ENCODE measurements around the gene ZMAT2. TPM values are rescaled to one million over a fixed set of nuclear protein-coding genes. Genes with fewer than 3 reads are reported as not detected.

The ZMAT2 gene
- 79.9 to 111 TPM (median 84.2 TPM) in 5 replicates for total RNA-seq (2022; extraction: Qiagen RNA extraction)

DNA sequence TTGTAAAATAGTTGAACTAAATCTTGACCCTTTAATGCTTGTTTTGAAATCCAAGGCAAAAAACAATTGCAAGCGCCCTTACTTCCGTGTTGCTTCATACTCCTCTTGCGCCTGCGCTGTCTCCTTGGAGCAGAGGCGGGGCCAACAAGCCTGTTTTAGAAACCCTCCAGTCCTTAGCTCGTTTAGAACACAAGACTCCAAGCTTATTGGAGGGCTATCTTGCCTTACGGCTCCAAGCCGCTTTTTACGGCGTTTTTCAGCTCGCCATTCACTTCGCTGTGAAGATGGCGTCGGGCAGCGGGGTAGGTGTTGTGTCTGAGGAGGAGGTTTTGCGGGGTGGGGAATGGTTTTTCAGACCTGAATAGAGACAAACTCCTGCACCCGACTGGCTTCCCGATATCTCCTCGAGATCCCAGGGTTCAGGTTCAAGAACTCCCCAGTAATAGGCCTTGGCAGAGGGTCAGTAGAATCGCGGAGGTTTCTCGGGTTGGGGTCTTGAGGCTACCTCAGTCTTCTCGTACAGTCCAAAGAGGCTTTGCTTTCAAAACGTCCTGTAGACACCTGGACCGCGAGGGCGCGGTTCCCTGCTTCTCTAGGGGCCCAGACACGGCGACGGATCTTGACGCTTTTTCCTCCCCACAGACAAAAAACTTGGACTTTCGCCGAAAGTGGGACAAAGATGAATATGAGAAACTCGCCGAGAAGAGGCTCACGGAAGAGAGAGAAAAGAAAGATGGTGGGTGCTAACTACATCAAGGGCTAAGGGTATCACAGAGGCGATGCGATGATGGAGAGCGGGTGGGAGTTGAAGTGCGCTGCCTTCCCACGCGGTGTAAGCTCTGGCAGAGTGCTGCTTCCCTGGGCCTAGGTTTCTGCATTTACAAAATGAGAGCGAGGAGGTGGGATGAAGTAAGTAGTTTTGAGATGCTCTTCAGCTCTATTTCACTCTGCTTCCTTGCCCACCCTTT lies at the start of gene ZMAT2:
Gene ZMAT2, plus strand, starts transcription at position 271 of the 968 bp plus-strand sequence. Its CDS starts 14 bp downstream, at position 285.

GRCh38 chr5:140664359-140665119 lies 35.7 kb upstream of the ZMAT2 start, which contains the start of gene WDR55:
Gene WDR55 (plus strand): TSS chr5:140664904. CDS start chr5:140664913, 9 bp downstream.

DNA sequence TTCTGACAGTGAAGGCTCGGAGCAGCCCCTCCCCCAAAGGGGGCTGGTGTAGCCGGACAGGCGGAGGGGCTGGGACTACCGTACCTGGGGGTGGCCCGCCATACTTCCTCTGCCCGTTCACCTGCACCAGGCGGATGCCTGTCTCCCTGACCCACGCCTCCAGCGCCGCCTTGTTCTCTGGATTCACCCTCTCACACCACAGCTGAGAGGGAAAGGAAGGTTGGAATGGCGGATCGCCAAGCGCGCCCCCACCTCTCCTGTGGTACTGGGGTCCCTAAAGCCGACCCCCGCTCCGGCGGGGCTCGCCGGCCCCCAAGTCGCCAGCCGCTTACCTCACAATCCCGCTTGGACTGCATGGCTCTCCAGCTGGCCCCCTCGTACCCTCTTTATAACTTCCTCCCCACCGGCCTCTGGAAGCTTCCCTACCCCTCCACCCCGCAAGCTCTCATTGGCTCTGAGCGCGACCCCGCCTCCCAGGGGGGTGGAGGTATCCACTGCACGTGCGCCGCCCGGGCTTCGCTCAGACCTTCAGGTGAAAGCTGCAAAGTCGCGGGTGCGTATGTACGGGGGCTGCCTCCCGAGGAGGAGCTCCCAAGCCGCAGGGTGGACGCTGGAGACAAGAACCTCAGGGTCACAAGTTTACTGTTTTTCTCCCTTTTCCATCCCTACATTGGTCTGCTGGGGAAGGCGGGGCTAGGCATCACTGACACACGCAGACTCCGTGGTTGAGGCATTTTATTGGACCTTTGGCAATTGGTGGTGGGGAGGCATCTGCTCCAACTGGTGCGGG lies 26.9 kb upstream of the ZMAT2 start, which contains the start of gene DND1:
Gene DND1, minus strand, starts transcription at position 390 of the 790 bp plus-strand sequence. Its CDS starts 34 bp downstream, at position 356.

GRCh38 chr5:140690941-140691924 lies 9.0 kb upstream of the ZMAT2 start, which contains the start of the genes HARS1 and HARS2:
Gene HARS1 (minus strand): TSS chr5:140691370. CDS start chr5:140691304, 66 bp downstream.
Gene HARS2 (plus strand): TSS chr5:140691455. CDS start chr5:140691649, 194 bp downstream.

Other genes starting within 250 kb of the ZMAT2 start
- 0.39 to 3.0 TPM (median 1.8 TPM) in 5 replicates for gene EIF4EBP3, start 152.8 kb upstream of the ZMAT2 start, total RNA-seq (2022; extraction: Qiagen RNA extraction)
- 32.5 to 53.2 TPM (median 46.8 TPM) in 5 replicates for gene SRA1, start 143.0 kb upstream of the ZMAT2 start, total RNA-seq (2022; extraction: Qiagen RNA extraction)
- 5.3 to 7.1 TPM (median 6.4 TPM) in 5 replicates for gene APBB3, start 135.8 kb upstream of the ZMAT2 start, total RNA-seq (2022; extraction: Qiagen RNA extraction)
- gene SLC35A4, start 135.6 kb upstream of the ZMAT2 start, total RNA-seq (2022; extraction: Qiagen RNA extraction): 73.1 to 91.2 TPM (median 80.5 TPM) in 5 replicates
- 3.3 to 4.5 TPM (median 4.1 TPM) in 5 replicates for gene CD14, start 67.3 kb upstream of the ZMAT2 start, total RNA-seq (2022; extraction: Qiagen RNA extraction)
- gene TMCO6, start 61.0 kb upstream of the ZMAT2 start, total RNA-seq (2022; extraction: Qiagen RNA extraction): 9.2 to 12.7 TPM (median 12.2 TPM) in 5 replicates
- 84.6 to 130 TPM (median 123 TPM) in 5 replicates for gene NDUFA2, start 52.8 kb upstream of the ZMAT2 start, total RNA-seq (2022; extraction: Qiagen RNA extraction)
- gene IK, start 52.6 kb upstream of the ZMAT2 start, total RNA-seq (2022; extraction: Qiagen RNA extraction): 84.3 to 119 TPM (median 87.4 TPM) in 5 replicates
- 27.2 to 34.7 TPM (median 29.0 TPM) in 5 replicates for gene WDR55, start 35.5 kb upstream of the ZMAT2 start, total RNA-seq (2022; extraction: Qiagen RNA extraction)
- 0.47 to 0.94 TPM (median 0.70 TPM) in 5 replicates for gene DND1, start 26.9 kb upstream of the ZMAT2 start, total RNA-seq (2022; extraction: Qiagen RNA extraction)
- gene HARS1, start 9.1 kb upstream of the ZMAT2 start, total RNA-seq (2022; extraction: Qiagen RNA extraction): 73.7 to 90.7 TPM (median 77.1 TPM) in 5 replicates
- gene HARS2, start 9.0 kb upstream of the ZMAT2 start, total RNA-seq (2022; extraction: Qiagen RNA extraction): 34.4 to 44.5 TPM (median 36.9 TPM) in 5 replicates
- gene PCDHA1, start 85.7 kb downstream of the ZMAT2 start, total RNA-seq (2022; extraction: Qiagen RNA extraction): 0.14 to 0.29 TPM (median 0.23 TPM) in 5 replicates
- 0.06 to 0.08 TPM (median 0.06 TPM) in 3 of 5 replicates, not detected in the others for gene PCDHA2, start 94.4 kb downstream of the ZMAT2 start, total RNA-seq (2022; extraction: Qiagen RNA extraction)
- 0.66 to 1.0 TPM (median 0.82 TPM) in 5 replicates for gene PCDHA3, start 100.6 kb downstream of the ZMAT2 start, total RNA-seq (2022; extraction: Qiagen RNA extraction)
- 1.1 to 1.9 TPM (median 1.9 TPM) in 5 replicates for gene PCDHA4, start 106.6 kb downstream of the ZMAT2 start, total RNA-seq (2022; extraction: Qiagen RNA extraction)
- gene PCDHA5, start 121.2 kb downstream of the ZMAT2 start, total RNA-seq (2022; extraction: Qiagen RNA extraction): 0.70 to 1.1 TPM (median 0.76 TPM) in 5 replicates
- gene PCDHA6, start 127.5 kb downstream of the ZMAT2 start, total RNA-seq (2022; extraction: Qiagen RNA extraction): 0.05 to 0.08 TPM (median 0.08 TPM) in 3 of 5 replicates, not detected in the others
- 0.05 to 0.16 TPM (median 0.09 TPM) in 5 replicates for gene PCDHA7, start 133.8 kb downstream of the ZMAT2 start, total RNA-seq (2022; extraction: Qiagen RNA extraction)
- 0.05 to 0.09 TPM (median 0.06 TPM) in 4 of 5 replicates, not detected in the other for gene PCDHA8, start 140.7 kb downstream of the ZMAT2 start, total RNA-seq (2022; extraction: Qiagen RNA extraction)
- gene PCDHA9, start 147.9 kb downstream of the ZMAT2 start, total RNA-seq (2022; extraction: Qiagen RNA extraction): not detected in 5 replicates
- 0.01 to 0.03 TPM (median 0.02 TPM) in 3 of 5 replicates, not detected in the others for gene PCDHA10, start 155.4 kb downstream of the ZMAT2 start, total RNA-seq (2022; extraction: Qiagen RNA extraction)
- 0.07 to 0.30 TPM (median 0.17 TPM) in 5 replicates for gene PCDHA11, start 168.5 kb downstream of the ZMAT2 start, total RNA-seq (2022; extraction: Qiagen RNA extraction)
- 2.7 to 3.6 TPM (median 2.8 TPM) in 5 replicates for gene PCDHA12, start 174.9 kb downstream of the ZMAT2 start, total RNA-seq (2022; extraction: Qiagen RNA extraction)
- 0.06 to 0.10 TPM (median 0.08 TPM) in 3 of 5 replicates, not detected in the others for gene PCDHA13, start 181.7 kb downstream of the ZMAT2 start, total RNA-seq (2022; extraction: Qiagen RNA extraction)
- 1.8 to 2.5 TPM (median 2.2 TPM) in 5 replicates for gene PCDHAC1, start 225.9 kb downstream of the ZMAT2 start, total RNA-seq (2022; extraction: Qiagen RNA extraction)